NCI-H2107 treated with DMSO at 0.1 percent for 48 hours (cell line): ENCODE measurements around the gene HID1.

ENCODE experiments used
- DNase-seq: peaks from one replicate; lab custom pipeline; 2025; ENCODE audit not compliant: unreplicated experiment; lab: John Stamatoyannopoulos, UW

The HID1 gene

GRCh38 chr17:74903034-74903433 lies 69.5 kb downstream of the HID1 start:
- no peak for DNase-seq

- no peak for DNase-seq
Observed at GRCh38 chr17:74901353-74902135, 71.0 kb downstream of the HID1 start.
